HG02870 (cell line): Measurements from ENCODE around the gene IKBKG.
"Not testable (repeated sequence)": the region's sequence is repeated elsewhere in the genome, so short reads cannot be mapped to it uniquely, and the experiment has no call there.

Source experiments
- ATAC-seq: cut with Tn5 transposase; IDR thresholded peaks from one replicate; pipeline ENCODE4 v1.9.1; 2021; ENCODE audit warnings: mild to moderate bottlenecking, moderate library complexity; ENCODE audit not compliant: unreplicated experiment

IKBKG gene

DNA sequence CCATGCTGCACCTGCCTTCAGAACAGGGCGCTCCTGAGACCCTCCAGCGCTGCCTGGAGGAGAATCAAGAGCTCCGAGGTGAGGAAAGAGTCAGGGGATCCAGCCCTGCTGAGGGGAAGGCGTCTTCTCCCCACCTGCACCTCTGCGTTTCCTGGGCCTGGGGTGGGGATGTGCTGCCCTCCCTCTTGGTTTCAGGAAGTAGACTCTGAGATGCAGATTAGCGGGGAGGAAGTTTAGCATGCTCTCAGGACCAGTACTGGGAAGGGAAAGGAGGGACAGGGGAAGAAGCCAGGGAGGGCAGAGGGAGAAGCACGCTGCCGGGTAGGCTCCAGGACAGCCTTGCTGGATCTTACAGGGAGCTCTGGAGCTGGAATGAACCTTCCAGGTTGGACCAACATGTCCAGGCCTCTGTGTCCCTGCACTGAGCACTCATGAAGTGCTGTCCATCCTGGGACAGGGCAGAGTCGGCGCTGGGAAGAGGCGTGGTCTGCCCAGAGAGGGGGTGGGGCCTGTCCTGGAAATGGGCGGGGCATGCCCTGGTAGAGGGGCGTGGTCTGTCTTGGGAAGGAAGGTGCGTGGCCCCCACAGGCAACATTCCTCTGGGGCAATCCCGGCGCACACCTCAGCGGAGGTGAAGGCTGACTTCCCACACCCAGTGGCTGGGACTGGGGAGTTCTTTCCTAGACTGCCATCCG lies 4.8 kb downstream of the IKBKG start:
- not testable (repeated sequence) for ATAC-seq

DNA sequence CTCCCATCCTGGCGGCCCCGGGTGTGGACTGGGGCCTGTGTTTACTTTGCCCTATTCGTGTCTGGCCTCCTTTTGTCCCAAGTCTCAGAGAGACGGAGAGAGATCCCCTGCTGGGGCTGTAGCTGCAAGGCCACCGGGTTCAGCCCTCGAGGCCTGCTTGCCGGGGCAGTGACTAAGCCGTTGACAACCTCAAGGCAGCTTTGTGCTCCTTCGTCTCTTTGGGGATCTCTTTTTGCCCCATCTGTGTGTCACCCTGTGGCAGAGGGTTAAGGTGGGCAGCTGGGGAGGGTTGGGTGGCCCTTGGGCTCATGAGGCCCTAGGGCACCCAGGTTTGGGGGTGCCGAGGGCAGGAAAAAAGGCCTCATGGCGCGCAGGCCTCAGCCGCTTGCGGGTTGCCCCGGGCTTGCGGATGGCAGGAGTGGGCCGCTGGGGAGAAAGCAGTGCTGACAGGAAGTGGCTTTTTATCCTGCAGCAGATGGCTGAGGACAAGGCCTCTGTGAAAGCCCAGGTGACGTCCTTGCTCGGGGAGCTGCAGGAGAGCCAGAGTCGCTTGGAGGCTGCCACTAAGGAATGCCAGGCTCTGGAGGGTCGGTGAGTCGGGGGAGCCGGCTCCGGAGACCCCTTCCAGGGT lies 10.8 kb downstream of the IKBKG start:
- ATAC-seq, result not testable (repeated sequence)

- ATAC-seq, result not testable (repeated sequence)
Measured at GRCh38 chrX:154558896-154559295, 11.5 kb downstream of the IKBKG start.

DNA sequence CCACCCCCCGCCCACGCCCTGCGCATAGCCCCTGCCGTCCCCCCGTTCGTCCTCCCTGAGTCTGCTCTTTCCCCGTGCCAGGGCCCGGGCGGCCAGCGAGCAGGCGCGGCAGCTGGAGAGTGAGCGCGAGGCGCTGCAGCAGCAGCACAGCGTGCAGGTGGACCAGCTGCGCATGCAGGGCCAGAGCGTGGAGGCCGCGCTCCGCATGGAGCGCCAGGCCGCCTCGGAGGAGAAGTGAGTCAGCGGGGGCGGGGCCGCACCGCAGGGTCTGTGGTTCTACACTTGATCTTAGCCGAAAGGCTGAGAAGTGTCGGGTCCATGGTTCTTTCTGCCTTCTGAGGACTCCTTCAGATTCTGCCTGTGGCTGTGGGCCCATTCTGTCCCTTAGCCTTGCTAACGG lies 12.9 kb downstream of the IKBKG start:
- ATAC-seq, result not testable (repeated sequence)

DNA sequence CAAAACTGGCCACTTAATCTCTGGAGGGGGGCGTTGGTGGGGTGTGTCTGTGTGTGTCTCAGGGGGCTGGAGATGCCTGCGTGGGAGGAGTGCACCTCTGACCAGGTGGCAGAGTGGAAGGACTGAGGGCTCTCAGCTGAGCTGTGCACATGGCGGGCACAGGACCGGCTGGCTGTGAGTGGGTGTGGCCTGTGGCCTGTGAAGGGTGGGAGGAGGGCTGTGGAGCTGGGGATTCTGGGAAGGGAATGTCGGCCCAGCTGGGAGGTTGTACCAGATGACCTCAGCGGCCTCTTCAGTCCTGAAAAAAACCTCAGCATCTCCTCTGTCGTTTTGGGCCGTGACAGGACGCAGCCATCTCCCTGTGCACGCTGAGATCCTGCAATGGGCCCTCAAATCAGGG lies 14.9 kb downstream of the IKBKG start:
- not testable (repeated sequence) for ATAC-seq

DNA sequence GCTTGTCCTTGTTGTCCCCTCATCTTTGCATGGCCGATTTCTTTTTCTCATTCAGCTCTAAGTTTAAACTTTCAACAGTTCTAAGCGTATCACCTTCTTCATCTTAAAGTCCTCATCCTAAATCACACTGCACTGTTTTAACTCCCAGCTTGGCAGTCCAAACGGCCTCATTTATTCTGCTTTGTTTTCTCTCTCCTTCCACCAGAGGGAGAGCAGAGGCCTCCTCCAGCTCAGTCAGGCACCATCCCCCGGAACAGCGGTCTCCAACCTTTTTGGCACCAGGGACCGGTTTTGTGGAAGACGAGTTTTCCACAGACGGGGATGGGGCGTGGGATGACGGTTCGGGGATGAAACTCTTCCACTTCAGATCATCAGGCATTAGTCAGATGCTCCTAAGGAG lies 22.9 kb downstream of the IKBKG start:
- not testable (repeated sequence) for ATAC-seq

GRCh38 chrX:154573061-154573460 lies 25.6 kb downstream of the IKBKG start:
- ATAC-seq, result not testable (repeated sequence)

DNA sequence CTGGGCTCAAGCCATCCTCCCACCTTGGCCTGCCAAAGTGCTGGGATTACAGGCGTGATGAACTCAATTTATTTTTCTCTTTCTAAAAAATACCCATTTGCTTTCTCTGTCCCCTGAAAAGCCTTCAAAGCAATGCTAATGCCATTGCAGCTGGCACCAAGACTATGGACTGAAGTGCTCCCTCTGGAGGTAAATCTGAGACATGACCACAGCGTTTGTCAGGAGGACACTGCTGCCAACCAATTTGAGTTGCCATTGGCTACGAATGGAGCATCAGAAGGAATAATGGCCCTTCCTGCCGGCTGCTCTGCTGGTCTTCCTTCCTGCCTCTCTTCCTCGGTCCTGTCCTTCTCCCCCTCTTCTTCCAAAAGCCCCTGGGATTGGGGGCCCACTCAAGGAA lies 27.7 kb downstream of the IKBKG start:
- not testable (repeated sequence) for ATAC-seq

DNA sequence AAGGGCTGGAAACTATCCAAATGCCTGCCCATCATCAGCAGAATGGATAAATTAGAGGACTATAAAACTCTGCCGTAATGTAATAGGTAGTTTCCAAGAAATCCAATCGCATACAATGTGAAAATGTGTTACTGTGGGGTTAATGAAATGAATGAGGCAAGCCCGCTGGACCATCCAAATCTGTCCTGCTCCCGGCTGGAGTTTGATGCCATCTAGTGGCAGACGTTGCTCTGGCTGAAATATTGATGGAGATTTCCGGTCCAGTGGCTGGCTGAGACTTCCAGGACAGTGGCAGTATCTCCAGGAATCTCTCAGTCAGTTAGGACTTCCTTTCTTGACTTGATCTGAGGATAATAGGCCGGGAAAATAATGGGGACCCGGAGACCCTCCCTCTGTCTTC lies 35.6 kb downstream of the IKBKG start:
- ATAC-seq, result not testable (repeated sequence)

DNA sequence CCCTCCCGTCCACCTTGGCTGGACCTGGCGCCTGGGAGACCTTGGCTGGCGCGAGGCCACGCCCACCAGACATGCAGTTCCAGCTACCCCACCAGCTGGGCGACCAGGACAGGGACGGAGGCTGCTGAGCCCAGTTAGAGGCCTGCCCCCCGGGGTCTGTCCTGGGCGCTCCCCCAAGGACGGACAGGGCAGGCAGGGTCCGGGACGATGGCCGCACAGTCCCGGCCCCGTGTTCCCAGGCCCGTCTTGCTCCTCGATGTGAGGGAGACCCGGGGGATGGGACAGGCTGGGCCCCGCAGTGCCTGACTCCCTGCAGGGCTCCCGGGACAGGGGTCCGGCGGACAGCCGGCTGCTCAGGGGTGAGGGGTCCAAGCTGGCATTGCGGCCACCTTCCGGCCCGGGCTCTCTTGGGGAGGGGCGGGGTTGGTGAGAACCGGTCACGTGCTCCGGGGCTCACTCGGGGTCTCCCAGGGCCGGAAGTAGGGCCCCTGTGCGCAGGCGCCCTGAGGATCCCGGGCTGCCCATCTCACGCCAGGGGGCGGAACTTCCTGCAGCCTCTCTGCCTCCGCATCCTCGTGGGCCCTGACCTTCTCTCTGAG lies 37.3 kb downstream of the IKBKG start, which contains the start of gene CTAG1A:
Gene CTAG1A, plus strand, starts transcription at position 549 of the 599 bp plus-strand sequence. CDS start 74 bp downstream, outside the sequence.
- not testable (repeated sequence) for ATAC-seq

DNA sequence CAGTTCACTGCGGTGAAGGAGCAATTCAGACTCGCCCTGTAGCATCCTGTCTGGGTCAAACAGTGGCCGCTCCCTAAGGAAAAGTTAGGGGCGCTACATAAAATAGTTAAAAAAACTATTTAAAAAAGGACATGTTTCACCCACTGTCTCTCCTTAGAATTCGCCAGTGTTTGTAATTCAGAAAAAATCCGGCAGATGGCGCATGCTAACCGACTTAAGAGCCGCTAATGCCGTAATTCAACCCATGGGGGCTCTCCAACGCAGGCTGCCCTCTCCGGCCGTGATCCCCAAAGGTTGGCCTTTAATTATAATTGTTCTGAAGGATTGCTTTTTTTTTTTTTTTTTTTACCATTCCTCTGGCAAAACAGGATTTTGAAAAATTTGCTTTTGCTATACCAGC lies 43.0 kb downstream of the IKBKG start:
- not testable (repeated sequence) for ATAC-seq

DNA sequence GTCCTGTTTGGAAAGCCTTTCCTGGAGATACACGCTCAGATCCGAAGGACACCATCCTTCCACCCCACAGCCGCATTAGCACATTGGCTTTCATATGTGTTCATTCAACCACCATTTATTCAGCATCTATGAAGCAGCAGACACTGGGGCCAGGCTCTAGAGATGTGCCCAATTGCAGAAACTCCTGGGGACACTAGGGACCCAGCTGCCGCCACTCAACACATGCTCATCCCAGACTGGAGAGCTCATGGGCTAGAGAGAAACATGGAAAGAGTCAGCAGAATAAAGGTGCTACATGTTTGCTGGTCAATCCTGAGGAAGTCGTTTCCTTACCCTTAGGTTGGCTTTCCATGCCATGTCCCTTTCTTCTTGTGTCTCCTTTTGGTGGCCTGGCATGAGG lies 45.1 kb downstream of the IKBKG start:
- no peak for ATAC-seq

DNA sequence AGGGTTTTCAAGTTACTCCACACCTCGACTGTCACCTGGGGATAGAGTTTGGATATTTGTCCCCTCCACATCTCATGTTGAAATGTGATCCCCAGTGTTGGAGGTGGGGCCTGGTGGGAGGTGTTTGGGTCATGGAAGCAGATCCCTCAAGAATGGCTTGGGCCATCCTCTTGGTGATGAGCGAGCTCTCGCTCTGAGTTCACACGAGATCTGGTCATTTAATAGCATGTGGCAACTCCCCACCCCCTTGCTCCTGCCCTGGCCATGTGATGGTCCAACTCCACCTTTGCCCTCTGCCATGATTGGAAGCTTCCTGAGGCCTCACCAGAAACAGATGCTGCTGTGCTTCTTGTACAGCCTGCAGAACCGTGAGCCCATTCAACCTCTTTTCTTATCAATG lies 45.8 kb downstream of the IKBKG start:
- no peak for ATAC-seq

GRCh38 chrX:154594491-154594890 lies 47.1 kb downstream of the IKBKG start:
- no peak for ATAC-seq

- ATAC-seq, result no peak
Measured at GRCh38 chrX:154595559-154596249, 48.3 kb downstream of the IKBKG start.

- no peak for ATAC-seq
Measured at GRCh38 chrX:154596290-154596929, 49.0 kb downstream of the IKBKG start.

GRCh38 chrX:154597221-154597620 lies 49.8 kb downstream of the IKBKG start:
- no peak for ATAC-seq

GRCh38 chrX:154598656-154599055 lies 51.2 kb downstream of the IKBKG start:
- no peak for ATAC-seq

- no peak for ATAC-seq
Measured at GRCh38 chrX:154599531-154599930, 52.1 kb downstream of the IKBKG start.

DNA sequence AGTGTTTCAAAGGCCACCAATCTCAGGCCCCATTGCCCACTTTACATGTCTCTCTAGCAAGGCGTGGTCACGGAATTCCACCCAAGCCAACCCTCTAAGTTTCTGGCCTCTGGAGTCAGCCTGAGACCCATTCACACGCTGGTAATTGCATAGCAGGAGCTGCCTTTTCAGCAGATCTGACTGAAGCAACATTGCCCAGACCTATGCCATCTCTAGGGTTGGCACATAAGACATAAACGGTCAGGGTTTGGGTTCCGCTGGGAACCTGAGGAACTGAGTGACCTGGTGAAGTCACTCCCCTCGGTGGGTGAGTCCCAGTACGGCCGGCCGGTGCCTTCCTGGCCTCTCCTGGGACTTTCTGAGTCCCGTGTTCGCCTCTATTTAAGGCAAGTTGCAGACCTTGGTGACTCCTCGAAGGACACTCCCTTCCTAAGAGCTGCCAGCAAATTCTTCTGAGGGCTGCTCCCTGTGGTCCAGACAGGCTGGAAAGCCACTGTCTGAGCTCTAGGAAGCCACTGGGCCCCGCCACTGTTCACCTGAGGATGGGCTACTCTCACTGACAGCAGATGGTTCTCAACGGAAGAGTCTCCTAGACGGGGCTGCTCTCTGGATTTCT lies 53.4 kb downstream of the IKBKG start:
- no peak for ATAC-seq

GRCh38 chrX:154602226-154602625 lies 54.8 kb downstream of the IKBKG start:
- no peak for ATAC-seq
